Measurements from ENCODE around the gene CDR2.

CDR2 gene

DNA sequence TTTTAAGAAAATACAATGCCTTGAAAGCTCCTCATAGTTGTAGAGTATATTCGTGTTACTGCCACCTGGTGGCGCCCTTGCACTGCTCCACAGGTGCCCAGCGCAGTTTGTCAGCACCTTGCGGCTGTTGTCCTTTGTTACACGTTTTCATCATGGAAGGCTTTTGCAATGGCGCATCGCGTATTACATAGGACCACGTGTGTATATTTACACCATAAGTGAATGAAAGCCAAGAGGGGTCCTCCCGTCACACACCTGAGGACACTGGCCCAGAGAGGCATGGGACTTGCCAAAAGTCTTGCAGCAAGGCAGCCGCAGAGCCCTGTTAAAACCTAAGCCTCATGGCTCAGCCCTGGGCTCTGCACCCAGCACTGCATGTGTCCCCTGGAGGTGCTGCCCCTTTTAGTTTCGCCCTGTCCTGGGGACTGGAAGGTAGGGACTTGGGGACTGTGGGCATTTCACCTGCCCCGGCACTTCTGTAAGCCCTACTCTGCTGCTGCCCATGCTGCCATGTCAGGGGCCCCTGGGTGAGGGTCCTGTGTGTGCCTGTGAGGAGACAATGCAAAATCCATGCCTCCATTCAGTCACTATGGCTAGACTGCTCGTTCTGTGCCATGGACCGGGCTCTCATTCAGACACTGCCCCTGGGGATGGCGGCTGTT lies 52.9 kb downstream of the CDR2 start:
- TF ChIP-seq, protein P1, sequence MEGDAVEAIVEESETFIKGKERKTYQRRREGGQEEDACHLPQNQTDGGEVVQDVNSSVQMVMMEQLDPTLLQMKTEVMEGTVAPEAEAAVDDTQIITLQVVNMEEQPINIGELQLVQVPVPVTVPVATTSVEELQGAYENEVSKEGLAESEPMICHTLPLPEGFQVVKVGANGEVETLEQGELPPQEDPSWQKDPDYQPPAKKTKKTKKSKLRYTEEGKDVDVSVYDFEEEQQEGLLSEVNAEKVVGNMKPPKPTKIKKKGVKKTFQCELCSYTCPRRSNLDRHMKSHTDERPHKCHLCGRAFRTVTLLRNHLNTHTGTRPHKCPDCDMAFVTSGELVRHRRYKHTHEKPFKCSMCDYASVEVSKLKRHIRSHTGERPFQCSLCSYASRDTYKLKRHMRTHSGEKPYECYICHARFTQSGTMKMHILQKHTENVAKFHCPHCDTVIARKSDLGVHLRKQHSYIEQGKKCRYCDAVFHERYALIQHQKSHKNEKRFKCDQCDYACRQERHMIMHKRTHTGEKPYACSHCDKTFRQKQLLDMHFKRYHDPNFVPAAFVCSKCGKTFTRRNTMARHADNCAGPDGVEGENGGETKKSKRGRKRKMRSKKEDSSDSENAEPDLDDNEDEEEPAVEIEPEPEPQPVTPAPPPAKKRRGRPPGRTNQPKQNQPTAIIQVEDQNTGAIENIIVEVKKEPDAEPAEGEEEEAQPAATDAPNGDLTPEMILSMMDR (IDR thresholded peaks at IDR 0.05), result peak; percentile 94

DNA sequence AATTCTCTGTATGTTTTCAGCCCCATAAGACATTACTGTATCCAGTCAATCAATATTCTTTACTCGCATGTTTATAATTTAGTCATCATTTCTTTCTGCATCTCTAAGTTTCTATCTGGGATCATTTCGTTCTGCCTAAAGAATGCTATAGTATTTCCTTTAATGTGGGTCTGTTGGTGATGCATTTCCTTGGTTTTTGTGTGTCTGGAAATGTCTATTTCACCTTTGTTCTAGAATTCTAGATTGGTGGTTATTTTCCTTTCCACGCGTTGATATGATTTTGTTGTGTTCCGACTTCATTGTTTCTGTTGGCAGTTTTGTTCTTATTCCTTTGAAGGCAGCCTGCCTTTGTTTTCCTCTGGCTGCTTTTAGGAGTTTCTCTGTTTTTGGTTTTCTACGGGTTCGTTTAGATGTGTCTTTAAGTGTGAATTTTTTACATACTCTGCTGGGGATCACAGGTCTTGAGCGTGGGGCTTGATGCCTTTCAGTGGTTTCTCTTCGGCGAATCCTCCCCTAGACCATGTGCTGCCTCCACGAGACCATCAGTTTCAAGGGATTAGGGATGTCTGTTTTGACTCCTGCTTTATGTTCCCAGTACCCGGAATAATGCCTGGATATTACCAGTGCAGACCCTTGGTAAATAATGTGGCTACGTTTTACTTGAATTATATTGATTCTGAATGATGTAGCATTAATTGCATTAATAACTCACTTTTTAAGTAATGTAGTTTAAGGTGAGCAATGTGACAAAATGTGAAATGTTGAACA lies 53.7 kb downstream of the CDR2 start:
- TF ChIP-seq, protein P1 (IDR thresholded peaks at IDR 0.05), result no peak

DNA sequence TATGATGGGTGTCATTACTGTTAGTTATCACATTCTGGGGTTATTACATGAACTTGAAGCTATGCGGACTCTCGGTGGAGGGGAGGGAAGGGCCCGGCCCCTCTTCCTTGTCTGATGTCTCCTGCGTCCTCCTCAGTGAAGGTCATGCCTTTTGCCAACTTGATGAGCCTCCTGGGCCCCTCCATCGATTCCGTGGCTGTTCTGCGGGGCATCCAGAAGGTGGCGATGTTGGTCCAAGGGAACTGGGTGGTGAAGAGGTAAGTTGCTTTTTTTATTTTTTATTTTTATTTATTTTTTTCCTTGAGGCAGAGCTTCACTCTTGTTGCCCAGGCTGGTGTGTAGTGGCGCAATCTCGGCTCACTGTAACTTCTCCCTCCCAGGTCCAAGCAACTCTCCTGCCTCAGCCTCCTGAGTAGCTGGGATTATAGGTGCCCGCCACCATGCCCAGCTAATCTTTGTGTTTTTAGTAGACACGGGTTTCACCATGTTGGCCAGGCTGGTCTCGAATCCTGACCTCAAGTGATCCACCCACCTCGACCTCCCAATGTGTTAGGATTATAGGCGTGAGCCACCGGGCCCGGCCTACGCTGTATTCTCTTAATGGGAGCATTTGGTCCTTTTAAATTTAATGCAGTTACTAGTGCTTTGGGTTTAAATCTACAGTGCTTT lies 55.6 kb downstream of the CDR2 start:
- TF ChIP-seq, protein P1 (IDR thresholded peaks at IDR 0.05), result peak; percentile 64

DNA sequence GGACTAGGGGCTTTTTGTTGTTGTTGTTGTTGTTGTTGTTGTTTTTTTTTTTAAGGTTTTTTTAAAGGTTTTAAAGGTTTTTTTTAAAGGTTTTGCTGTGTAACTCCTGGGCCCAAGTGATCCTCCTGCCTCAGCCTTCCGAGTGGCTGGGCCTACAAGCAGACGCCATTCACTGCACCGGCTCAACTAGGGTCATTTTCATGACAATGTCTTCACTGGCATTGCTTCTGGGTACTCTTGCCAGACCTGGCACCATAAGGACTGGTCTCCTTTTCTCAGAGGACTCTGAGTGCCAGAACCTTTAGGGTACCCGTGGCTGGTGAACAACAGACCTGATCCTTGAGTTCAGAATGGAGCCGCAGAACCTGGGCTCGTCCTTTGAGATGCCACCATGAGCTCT lies 56.8 kb downstream of the CDR2 start:
- TF ChIP-seq, protein P1 (IDR thresholded peaks at IDR 0.05), result no peak

DNA sequence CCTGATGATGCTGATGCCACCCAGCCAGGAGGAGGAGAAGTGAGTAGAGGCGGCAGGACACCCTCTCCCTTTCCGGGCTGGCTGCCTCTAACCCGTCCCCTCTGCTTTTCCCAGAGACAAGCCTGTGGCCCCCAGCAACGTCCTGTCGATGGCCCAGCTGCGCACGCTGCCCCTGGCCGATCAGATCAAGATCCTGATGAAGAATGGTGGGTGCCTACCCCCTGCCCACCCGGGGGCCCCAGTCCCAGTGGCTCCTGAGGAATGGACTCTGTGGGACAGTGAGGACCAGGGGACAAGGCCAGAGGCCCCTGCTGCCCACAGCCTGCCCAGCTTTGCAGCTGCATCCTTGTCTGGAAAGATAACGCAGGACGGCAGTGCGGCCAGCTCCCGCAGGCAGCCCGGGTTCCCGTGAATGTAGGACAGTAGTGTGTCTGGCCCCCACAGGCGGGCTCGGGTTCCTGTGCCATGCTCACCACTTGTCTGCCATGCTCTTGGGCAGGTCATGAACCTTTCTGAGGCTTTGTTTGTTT lies 57.4 kb downstream of the CDR2 start:
- TF ChIP-seq, protein P1 (IDR thresholded peaks at IDR 0.05), result no peak

DNA sequence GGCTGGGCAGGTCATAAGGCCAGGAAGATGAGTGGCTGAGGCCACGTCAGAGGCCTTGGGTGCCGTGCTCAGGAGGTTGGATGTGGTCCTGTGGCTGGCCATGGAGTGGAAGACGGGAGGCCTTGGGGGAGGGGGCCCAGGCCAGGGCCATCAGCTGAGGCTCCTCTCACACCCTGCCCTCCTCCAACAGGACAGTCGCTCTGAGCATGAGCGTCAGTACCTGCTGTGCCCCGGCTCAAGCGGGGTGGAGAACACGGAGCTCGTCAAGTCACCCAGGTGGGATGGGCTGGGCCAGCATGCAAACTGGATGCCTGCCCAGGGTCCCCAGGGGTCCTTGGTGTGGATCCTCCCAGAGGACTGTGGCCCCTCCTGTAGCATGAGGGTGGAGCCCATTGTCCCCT lies 58.0 kb downstream of the CDR2 start:
- TF ChIP-seq, protein P1 (IDR thresholded peaks at IDR 0.05), result no peak

DNA sequence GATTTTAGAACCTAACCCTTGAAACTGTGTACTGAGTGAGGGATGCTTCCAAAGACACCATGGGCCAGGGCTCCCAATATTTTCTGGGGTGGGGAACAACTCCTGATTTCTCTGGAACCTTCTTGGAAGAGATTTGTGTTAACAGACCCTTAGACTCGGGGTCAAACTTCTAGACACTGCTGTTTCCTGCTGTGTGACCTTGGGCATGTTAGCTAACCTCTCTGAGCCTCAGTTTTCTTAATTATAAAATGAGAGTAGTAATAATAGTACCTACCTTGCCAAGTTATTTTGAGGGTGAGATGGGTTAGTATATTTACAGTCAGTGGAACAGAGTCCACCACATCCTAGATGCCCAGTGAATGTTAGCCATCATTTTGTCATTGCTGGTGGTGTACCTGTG lies 58.4 kb downstream of the CDR2 start:
- TF ChIP-seq, protein P1 (IDR thresholded peaks at IDR 0.05), result no peak
